GM12892 (cell line): ENCODE measurements around the gene MRPL24.

ENCODE experiments used
- POLR2A ChIP-seq: IDR thresholded peaks from 2 replicates; pipeline ENCODE4 v1.6.1; 2011; ENCODE audit warnings: low read depth, low read length, control low read depth
- POLR2AphosphoS5 ChIP-seq: IDR thresholded peaks from 2 replicates; pipeline ENCODE4 v1.6.1; 2011; ENCODE audit warnings: low read depth, low read length, control low read depth

GRCh38 chr1:156690675-156691036 is 50.2 kb downstream of the MRPL24 start:
- TF ChIP-seq POLR2AphosphoS5 (no peak), POLR2A (no peak)
